HCT116 (cell line): Measurements from ENCODE around the gene WNK1. TPM values are rescaled to one million over a fixed set of nuclear protein-coding genes. Genes with fewer than 3 reads are reported as not detected.

Experiments
- ATAC-seq: fragments of 200-7000 bp; cut with Tn5 transposase; 2 replicates; pipeline ENCODE4 v1.9.1; 2020; ENCODE audit warnings: mild to moderate bottlenecking, moderate library complexity
- BruUV-seq: library from RNA; stranded (reverse); fragments of 400-500 nt; replicated peaks from 2 replicates; lab custom pipeline; 2021; lab: Mats Ljungman, UMichigan
- CTCF ChIA-PET: fragments of 300-600 bp; sonication (Branson Sonifier 250); formaldehyde crosslinking; loops from one replicate; lab custom pipeline; 2021; ENCODE audit warnings: antibody characterized with exemption; lab: Charles Lee
- POLR2A ChIA-PET: fragments of 300-600, 350-600 bp; sonication (Branson Sonifier 250); formaldehyde crosslinking; loops from one replicate; lab custom pipeline; 2021; ENCODE audit warnings: antibody characterized with exemption; lab: Charles Lee
- RAD21 ChIA-PET, 2 experiments: fragments of 300-600 bp; sonication (Branson Sonifier 250); formaldehyde crosslinking; loops; one replicate each; lab custom pipeline; 2023; ENCODE audit warnings: low total read pairs in 2 of 2; ENCODE audit not compliant: uncharacterized antibody in 2 of 2, unreplicated experiment in 2 of 2, low non-redundant PET in 1 of 2; lab: Charles Lee
- DNase-seq: peaks from one replicate; pipeline ENCODE4 v3.0.0-alpha.2; 2010; ENCODE audit warnings: low read depth, low spot score
- H2AFZ ChIP-seq: fragments of 200-600 bp; shearing (Covaris generic), sonication (generic); 2 replicates; pipeline ENCODE4 v1.6.1; 2017; ENCODE audit warnings: low read depth, mixed run types, mixed read lengths, antibody characterized with exemption, low read length; ENCODE audit not compliant: poor library complexity, severe bottlenecking
- H3K27ac ChIP-seq: 2 replicates; pipeline ENCODE4 v1.5.1; 2012; ENCODE audit warnings: low read depth, low read length
- H3K27me3 ChIP-seq: fragments of 200-600 bp; sonication (generic); 2 replicates; pipeline ENCODE4 v1.6.1; 2016; ENCODE audit warnings: mixed run types, low read length, mixed read lengths; ENCODE audit not compliant: insufficient read depth
- H3K36me3 ChIP-seq, 2 experiments: fragments of 200-500 bp in 1 of 2; fragments of 200-600 bp in 1 of 2; sonication (Bioruptor generic) in 1 of 2; sonication (generic) in 1 of 2; 2 replicates each; pipeline versions ENCODE4 v1.5.1 to v1.6.1; 2014 to 2016; ENCODE audit warnings: low read length in 2 of 2, inconsistent platforms in 1 of 2, mixed read lengths in 1 of 2, mixed run types in 1 of 2; ENCODE audit not compliant: insufficient read depth in 2 of 2, control insufficient read depth in 1 of 2
- H3K4me1 ChIP-seq, 2 experiments: fragments of 200-600 bp in 1 of 2; sonication (generic) in 1 of 2; 2 replicates each; pipeline versions ENCODE4 v1.5.1 to v1.6.1; 2012 to 2017; ENCODE audit warnings: low read length in 2 of 2, inconsistent platforms in 1 of 2, mild to moderate bottlenecking in 1 of 2, mixed read lengths in 1 of 2, mixed run types in 1 of 2, moderate library complexity in 1 of 2; ENCODE audit not compliant: insufficient read depth in 2 of 2, control insufficient read depth in 1 of 2
- H3K4me2 ChIP-seq: fragments of 200-600 bp; sonication (generic); 2 replicates; pipeline ENCODE4 v1.6.1; 2017; ENCODE audit warnings: mixed run types, low read length, mixed read lengths
- H3K4me3 ChIP-seq, 2 experiments: fragments of 200-600 bp in 1 of 2; sonication (generic) in 1 of 2; replicated peaks in 1 of 2; 2 replicates each; pipeline ENCODE4 v1.5.1; 2011 to 2016; ENCODE audit warnings: low read length in 2 of 2, control low read depth in 1 of 2, low read depth in 1 of 2, mild to moderate bottlenecking in 1 of 2, mixed read lengths in 1 of 2, mixed run types in 1 of 2
- H3K79me2 ChIP-seq: fragments of 200-600 bp; sonication (generic); 2 replicates; pipeline ENCODE4 v1.6.1; 2017; ENCODE audit warnings: mild to moderate bottlenecking, mixed run types, low read length, moderate library complexity, mixed read lengths; ENCODE audit not compliant: insufficient read depth
- H3K9ac ChIP-seq: fragments of 200-600 bp; sonication (generic); 2 replicates; pipeline ENCODE4 v1.6.1; 2016; ENCODE audit warnings: low read length, mixed read lengths
- H3K9me2 ChIP-seq: fragments of 200-600 bp; sonication (generic), shearing (Covaris generic); 2 replicates; pipeline ENCODE4 v1.6.1; 2017; ENCODE audit warnings: mixed run types, mild to moderate bottlenecking, moderate library complexity; ENCODE audit not compliant: insufficient read depth
- H3K9me3 ChIP-seq, 2 experiments: fragments of 200-500 bp in 1 of 2; fragments of 200-600 bp in 1 of 2; sonication (Bioruptor generic) in 1 of 2; sonication (generic) in 1 of 2; 2 replicates each; pipeline ENCODE4 v1.6.1; 2014 to 2017; ENCODE audit warnings: low read length in 2 of 2, mixed read lengths in 2 of 2, inconsistent platforms in 1 of 2, low read depth in 1 of 2, mild to moderate bottlenecking in 1 of 2, mixed run types in 1 of 2, moderate library complexity in 1 of 2; ENCODE audit not compliant: control insufficient read depth in 1 of 2, insufficient read depth in 1 of 2
- H4K20me1 ChIP-seq: fragments of 200-600 bp; sonication (generic), shearing (Covaris generic); 2 replicates; pipeline ENCODE4 v1.6.1; 2017; ENCODE audit warnings: mixed run types, mild to moderate bottlenecking, moderate library complexity; ENCODE audit not compliant: insufficient read depth
- ATF3 ChIP-seq: IDR thresholded peaks from 2 replicates; pipeline ENCODE4 v1.6.1; 2012
- CBX3 ChIP-seq: IDR thresholded peaks from 2 replicates; pipeline ENCODE4 v1.6.1; 2012; ENCODE audit warnings: low read depth
- CEBPB ChIP-seq: IDR thresholded peaks from 2 replicates; pipeline ENCODE4 v1.6.1; 2012; ENCODE audit warnings: low read depth
- CTCF ChIP-seq, 3 experiments: fragments of 200-600 bp in 1 of 3; sonication (generic) in 1 of 3; IDR thresholded peaks in 2 of 3; conservative IDR thresholded peaks in 1 of 3; 2 replicates each; pipeline ENCODE4 v1.5.1; 2012 to 2017; ENCODE audit warnings: low read depth in 2 of 3, low read length in 2 of 3, antibody characterized with exemption in 1 of 3, borderline replicate concordance in 1 of 3, control low read depth in 1 of 3, mild to moderate bottlenecking in 1 of 3, mixed read lengths in 1 of 3, mixed run types in 1 of 3, moderate library complexity in 1 of 3; ENCODE audit not compliant: insufficient read depth in 1 of 3
- EZH2 ChIP-seq: fragments of 200-600 bp; sonication (generic); IDR thresholded peaks from 2 replicates; pipeline ENCODE4 v1.6.1; 2017; ENCODE audit warnings: antibody characterized with exemption, mixed run types
- EZH2phosphoT487 ChIP-seq: fragments of 200-600 bp; IDR thresholded peaks from 2 replicates; pipeline ENCODE4 v1.6.1; 2018; ENCODE audit warnings: antibody characterized with exemption, borderline replicate concordance
- FOSL1 ChIP-seq: IDR thresholded peaks from 2 replicates; pipeline ENCODE4 v1.6.1; 2012; ENCODE audit warnings: low read depth
- JUND ChIP-seq: IDR thresholded peaks from 2 replicates; pipeline ENCODE4 v1.6.1; 2012
- SIN3A ChIP-seq: IDR thresholded peaks from 2 replicates; pipeline ENCODE4 v1.6.1; 2012; ENCODE audit warnings: low read depth
- SP1 ChIP-seq: IDR thresholded peaks from 2 replicates; pipeline ENCODE4 v1.6.1; 2012; ENCODE audit warnings: low read depth
- TCF7L2 ChIP-seq: IDR thresholded peaks from 2 replicates; pipeline ENCODE4 v1.7.0; 2011; ENCODE audit warnings: borderline replicate concordance, inconsistent platforms; ENCODE audit not compliant: insufficient read depth, insufficient read length; ENCODE audit errors: extremely low read depth
- ZFX ChIP-seq: fragments of 450-650 bp; IDR thresholded peaks from 2 replicates; pipeline ENCODE4 v1.6.1; 2017
- ZNF274 ChIP-seq: fragments of 200-500 bp; sonication (Bioruptor generic); IDR thresholded peaks from 2 replicates; pipeline ENCODE4 v1.6.1; 2014; ENCODE audit warnings: mild to moderate bottlenecking, low read depth, low read length, inconsistent platforms
- intact Hi-C: fragments of 100-400 bp; cut with micrococcal nuclease; formaldehyde crosslinking; loops from 2 replicates; pipeline ENCODE4 v1.10.0; 2022
- total RNA-seq: library from RNA; stranded (reverse); gene quantifications from one replicate; pipeline ENCODE4 v1.2.1, GENCODE V29; 2021; ENCODE audit not compliant: unreplicated experiment

The WNK1 gene
- total RNA-seq, 1 experiment from 2014 or later = 81.0 TPM

GRCh38 chr12:946631-947030 lies 194.3 kb downstream of the WNK1 start:
- Histone ChIP-seq H3K4me1 (peaks cover 5 to 9% of the 10 kb centered on the region in 2 experiments), H3K27ac (no peak overlapping the region), H3K79me2 (peaks cover 62% of the 10 kb centered on the region)
- POLR2A ChIA-PET = no interaction called here
- no peak for TF ChIP-seq TCF7L2
- TF ChIP-seq SIN3A = no peak
- TF ChIP-seq ATF3 = no peak
- TF ChIP-seq EZH2phosphoT487 = no peak
- TF ChIP-seq EZH2 = no peak
- no peak for TF ChIP-seq SP1
- TF ChIP-seq ZNF274 = no peak
- no peak for TF ChIP-seq FOSL1
- no peak for TF ChIP-seq CBX3
- no peak for TF ChIP-seq CTCF (IDR thresholded peaks at IDR 0.05 in 2 of 3, conservative IDR thresholded peaks at IDR 0.05 in 1 of 3; ENCODE audit: borderline replicate concordance in 1 of 3, insufficient read depth in 1 of 3, low read depth in 2 of 3, low read length in 2 of 3)
- no peak for TF ChIP-seq ZFX
- TF ChIP-seq CEBPB = no peak
- no peak for TF ChIP-seq JUND
- TF ChIP-seq, all 23 proteins: peak for 0
- ATAC-seq (no peak), DNase-seq (no peak)
- Histone ChIP-seq H2AFZ (no peak overlapping the region), H3K9me2 (no peaks in the 10 kb centered on the region), H3K4me2 (no peak overlapping the region), H3K4me3 (no peak overlapping the region), H4K20me1 (no peaks in the 10 kb centered on the region), H3K9ac (no peak overlapping the region), H3K27me3 (no peaks in the 10 kb centered on the region), H3K9me3 (no peaks in the 10 kb centered on the region), H3K36me3 (peaks cover 0 to 13% of the 10 kb centered on the region in 2 experiments; a peak in 2 of 4 replicates)
- intact Hi-C loops = loop anchor here (5.0 kb wide), 1 partner anchor 636 kb away; no protein-coding TSS in a partner anchor
- RAD21 ChIA-PET = no interaction called here
- no TSS peak for BruUV-seq
- CTCF ChIA-PET = no interaction called here
